Mesodermal cell (in vitro differentiated cells): ENCODE measurements around the gene NRP1. TPM values are rescaled to one million over a fixed set of nuclear protein-coding genes. Genes with fewer than 3 reads are reported as not detected.
"Not testable (repeated sequence)": the region's sequence is repeated elsewhere in the genome, so short reads cannot be mapped to it uniquely, and the experiment has no call there.

ENCODE experiments used
- H3K27ac ChIP-seq: 2 replicates; pipeline ENCODE4 v1.7.0; 2013; ENCODE audit warnings: mild to moderate bottlenecking, low read depth, low read length, moderate library complexity; ENCODE audit not compliant: severe bottlenecking
- H3K36me3 ChIP-seq: 2 replicates; pipeline ENCODE4 v1.7.1; 2013; ENCODE audit warnings: mild to moderate bottlenecking, low read length, moderate library complexity; ENCODE audit not compliant: control insufficient read depth, insufficient read depth
- H3K4me1 ChIP-seq: one replicate; pipeline ENCODE4 v1.7.1; 2013; ENCODE audit warnings: mild to moderate bottlenecking, low read length; ENCODE audit not compliant: insufficient read depth, control insufficient read depth, poor library complexity, severe bottlenecking
- H3K4me3 ChIP-seq: 2 replicates; pipeline ENCODE4 v1.7.0; 2013; ENCODE audit warnings: low read length, control low read depth, mild to moderate bottlenecking; ENCODE audit not compliant: insufficient read depth, poor library complexity, severe bottlenecking; ENCODE audit errors: extremely low read depth
- H3K9me3 ChIP-seq: 2 replicates; pipeline ENCODE4 v1.7.1; 2013; ENCODE audit warnings: mild to moderate bottlenecking, low read length, moderate library complexity; ENCODE audit not compliant: control insufficient read depth
- WGBS, 2 experiments: methylation state at CpG; one replicate each; pipeline ENCODE4 v1.1.5; 2013; ENCODE audit warnings: missing lambda C conversion rate in 2 of 2; ENCODE audit not compliant: insufficient coverage in 2 of 2; 5-methylcytosine and 5-hydroxymethylcytosine counted together
- polyA plus RNA-seq, 2 experiments: library from polyadenylated mRNA; stranded (reverse); fragments of 50-300 nt; gene quantifications; one replicate each; pipeline ENCODE4 v1.2.3, GENCODE V29; 2013

NRP1 gene
- 131 TPM for polyA plus RNA-seq (2013, experiment 1 of 2)
- 119 TPM for polyA plus RNA-seq (2013, experiment 2 of 2)

DNA sequence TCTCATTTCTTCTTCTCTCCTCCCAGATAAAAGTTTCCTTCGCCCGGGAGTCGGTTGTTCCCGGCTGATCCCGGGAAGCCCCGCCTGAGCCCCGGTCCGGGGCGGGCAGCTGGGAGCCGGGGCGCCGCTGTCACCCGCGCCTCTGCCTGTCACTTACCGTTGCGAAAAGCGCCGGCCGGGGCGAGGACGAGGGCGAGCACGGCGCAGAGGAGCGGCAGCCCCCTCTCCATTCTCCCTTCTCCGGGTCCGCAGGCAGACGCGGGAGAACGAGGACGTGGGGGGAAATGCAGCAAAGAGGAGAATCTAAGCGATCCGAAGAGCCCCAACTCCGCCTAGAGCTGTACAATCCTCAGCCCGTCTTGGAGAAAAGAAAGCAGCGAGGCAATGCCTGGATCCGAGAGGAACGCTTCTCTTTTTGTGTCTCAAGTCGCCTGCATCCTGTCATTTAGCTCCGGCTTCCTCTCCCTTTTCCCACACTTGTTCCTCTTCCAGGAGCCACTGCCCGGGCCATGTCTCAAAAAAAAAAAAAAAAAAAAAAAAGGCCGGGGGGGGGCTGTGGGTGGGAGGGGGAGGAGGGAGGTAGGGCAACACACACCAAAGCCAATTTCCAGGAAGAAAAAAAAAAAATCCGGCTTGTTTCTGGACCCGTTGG is at the start of gene NRP1:
Gene NRP1 (minus strand): TSS at position 515 of the 652 bp plus-strand sequence. CDS start 285 bp downstream, at position 230.
- Histone ChIP-seq H3K9me3 (no peaks in the 10 kb centered on the region), H3K4me3 (peak within 1 kb of the TSS; percentile 91), H3K36me3 (peaks cover 9% of the 10 kb centered on the region), H3K4me1 (peaks cover 6% of the 10 kb centered on the region), H3K27ac (peak within 1 kb of the TSS; percentile 79)
- 0% methylated on average over 19 to 28 of the region's 44 CpGs for WGBS, 2 experiments

DNA sequence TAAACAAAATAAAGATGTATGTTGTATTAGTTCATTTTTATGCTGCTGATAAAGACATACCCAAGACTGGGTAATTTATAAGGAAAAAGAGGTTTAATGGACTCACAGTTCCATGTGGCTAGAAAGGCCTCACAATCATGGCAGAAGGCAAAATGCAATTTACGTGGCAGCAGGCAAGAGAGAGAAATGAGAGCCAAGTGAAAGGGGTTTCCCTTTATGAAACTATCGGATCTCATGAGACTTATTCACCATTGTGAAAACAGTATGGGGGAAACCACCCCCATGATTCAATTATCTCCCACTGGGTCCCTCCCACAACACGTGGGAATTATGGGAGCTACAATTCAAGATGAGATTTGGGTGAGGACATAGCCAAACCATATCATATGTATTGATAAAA is 49.7 kb upstream of the NRP1 start:
- H3K9me3 ChIP-seq, H3K36me3 ChIP-seq, H3K4me3 ChIP-seq, H3K4me1 ChIP-seq, H3K27ac ChIP-seq: not testable (repeated sequence)
- WGBS, 2 experiments = 50 to 100% methylated on average over 1 of the region's 3 CpGs

DNA sequence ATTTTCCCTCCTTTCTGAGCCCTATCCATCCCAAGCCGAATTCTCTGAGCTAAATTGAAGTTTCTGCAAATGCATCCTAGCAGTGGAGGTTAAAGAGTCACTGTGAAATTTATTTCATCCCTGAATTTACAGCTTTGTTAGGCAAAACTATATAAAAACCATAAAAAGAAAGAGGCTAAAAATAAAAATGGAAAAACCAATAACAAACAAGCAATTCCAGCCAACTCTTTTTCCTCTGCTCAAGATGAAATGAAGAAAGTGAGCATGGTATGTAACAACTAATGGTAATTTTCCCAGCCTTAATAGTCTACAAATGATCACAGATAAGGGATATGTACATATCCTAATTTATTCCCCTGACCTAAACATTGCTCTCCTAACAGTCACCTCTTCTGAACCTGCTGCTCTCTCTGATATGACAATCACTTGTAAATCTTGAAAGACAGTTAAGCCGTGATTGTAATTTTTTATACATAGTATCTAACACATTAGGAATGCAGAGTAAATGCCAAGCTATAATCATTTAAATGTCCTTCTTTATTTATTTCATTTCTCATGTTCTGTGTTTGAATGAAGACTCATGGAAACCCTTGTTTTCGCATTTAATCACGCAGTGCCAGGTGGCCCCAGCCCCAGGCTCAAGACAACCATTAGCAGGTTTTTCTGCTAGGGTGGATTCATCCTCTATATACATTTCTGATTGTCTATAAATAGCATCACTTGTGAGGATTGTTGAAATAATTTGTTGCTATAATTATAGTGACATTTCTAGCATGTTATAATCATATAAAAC is 48.6 kb upstream of the NRP1 start:
- no CpG with 5 or more reads among the region's 4 CpGs for WGBS, 2 experiments
- Histone ChIP-seq H3K36me3 (no peaks in the 10 kb centered on the region), H3K27ac (no peak overlapping the region), H3K9me3 (no peaks in the 10 kb centered on the region), H3K4me3 (no peak overlapping the region), H3K4me1 (no peaks in the 10 kb centered on the region)

DNA sequence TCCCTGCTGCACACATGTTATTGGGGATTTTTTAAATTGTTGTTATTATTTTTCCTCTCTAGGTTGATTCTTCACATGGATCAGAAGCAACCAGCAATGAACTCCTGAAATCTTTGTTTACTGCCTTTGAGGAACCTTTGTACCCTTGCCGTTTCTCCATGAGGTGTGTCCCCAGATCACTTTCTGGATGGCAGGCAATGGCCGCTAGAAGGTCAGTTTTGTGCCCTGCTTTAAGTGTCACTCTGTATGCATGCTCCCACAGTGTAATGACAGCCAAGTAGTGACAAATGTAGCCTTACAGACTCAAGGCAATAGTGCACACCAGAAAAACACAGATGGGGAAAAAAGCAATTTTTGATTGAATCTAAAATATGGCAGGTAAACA is 47.7 kb upstream of the NRP1 start:
- Histone ChIP-seq H3K9me3 (no peaks in the 10 kb centered on the region), H3K4me3 (no peak overlapping the region), H3K4me1 (no peaks in the 10 kb centered on the region), H3K36me3 (no peaks in the 10 kb centered on the region), H3K27ac (no peak overlapping the region)
- 88% methylated on average over 2 of the region's 2 CpGs; no CpG with 5 or more reads in 1 of the 2 experiments for WGBS, 2 experiments

DNA sequence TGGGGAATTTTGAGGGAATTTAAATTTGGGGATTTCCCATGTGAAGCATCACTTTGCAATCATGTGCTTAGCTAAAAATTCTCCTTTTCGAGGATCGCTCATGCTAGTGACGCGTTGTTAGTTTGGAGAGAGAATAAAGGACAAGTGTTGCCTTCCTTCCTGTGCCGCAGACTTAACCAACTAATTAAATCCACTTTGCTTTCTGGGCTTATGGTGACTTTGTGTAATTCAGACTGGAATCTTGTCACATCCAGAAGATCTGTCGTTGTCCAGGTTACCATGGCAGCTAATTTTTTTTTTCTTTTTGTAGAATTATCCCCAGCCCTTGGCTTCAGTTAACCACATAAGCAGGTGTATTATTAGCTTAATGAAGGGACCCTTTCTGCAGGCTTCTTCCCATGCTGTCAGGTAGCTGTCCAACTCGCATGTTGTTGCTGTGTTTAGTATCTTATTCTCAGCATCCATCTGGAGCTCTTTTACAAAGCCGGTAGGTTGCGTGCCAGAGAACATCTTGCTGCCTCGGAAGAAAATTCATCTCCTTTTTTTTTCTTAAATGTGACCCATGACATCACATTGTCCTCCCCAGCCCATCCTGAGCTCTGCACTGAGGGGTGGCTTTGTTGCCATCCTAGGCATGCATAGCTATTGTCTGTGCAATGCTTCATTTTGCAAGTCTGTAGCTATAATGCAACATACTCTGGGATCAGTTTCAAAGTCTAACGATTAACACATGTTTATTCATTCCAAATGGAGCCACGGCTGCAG is 47.2 kb upstream of the NRP1 start:
- no peak overlapping the region for H3K4me3 ChIP-seq
- no peaks in the 10 kb centered on the region for H3K36me3 ChIP-seq
- no peaks in the 10 kb centered on the region for H3K4me1 ChIP-seq
- H3K9me3 ChIP-seq = no peaks in the 10 kb centered on the region
- 87 to 90% methylated on average over 4 of the region's 12 CpGs for WGBS, 2 experiments
- H3K27ac ChIP-seq = no peak overlapping the region

DNA sequence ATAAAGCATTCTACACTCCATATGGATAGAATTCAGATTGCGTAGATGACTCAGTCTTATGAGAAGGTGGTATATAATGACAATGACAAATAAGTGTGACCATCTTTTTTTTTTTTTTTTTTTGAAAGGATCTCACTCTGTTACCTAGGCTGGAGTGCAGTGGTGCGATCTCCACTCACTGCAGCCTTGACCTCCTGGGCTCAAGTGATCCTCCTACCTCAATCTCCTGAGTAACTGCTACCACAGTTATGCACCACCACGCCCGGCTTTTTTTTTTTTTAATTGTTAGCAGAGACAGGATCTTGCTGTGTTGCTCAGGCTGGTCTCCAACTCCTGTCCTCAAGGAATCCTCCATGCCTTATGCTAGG is 43.2 kb upstream of the NRP1 start:
- Histone ChIP-seq H3K4me1 (no peaks in the 10 kb centered on the region), H3K9me3 (no peaks in the 10 kb centered on the region), H3K27ac (no peak overlapping the region), H3K36me3 (no peaks in the 10 kb centered on the region), H3K4me3 (no peak overlapping the region)
- 100% methylated on average over 1 of the region's 4 CpGs for WGBS, 2 experiments

DNA sequence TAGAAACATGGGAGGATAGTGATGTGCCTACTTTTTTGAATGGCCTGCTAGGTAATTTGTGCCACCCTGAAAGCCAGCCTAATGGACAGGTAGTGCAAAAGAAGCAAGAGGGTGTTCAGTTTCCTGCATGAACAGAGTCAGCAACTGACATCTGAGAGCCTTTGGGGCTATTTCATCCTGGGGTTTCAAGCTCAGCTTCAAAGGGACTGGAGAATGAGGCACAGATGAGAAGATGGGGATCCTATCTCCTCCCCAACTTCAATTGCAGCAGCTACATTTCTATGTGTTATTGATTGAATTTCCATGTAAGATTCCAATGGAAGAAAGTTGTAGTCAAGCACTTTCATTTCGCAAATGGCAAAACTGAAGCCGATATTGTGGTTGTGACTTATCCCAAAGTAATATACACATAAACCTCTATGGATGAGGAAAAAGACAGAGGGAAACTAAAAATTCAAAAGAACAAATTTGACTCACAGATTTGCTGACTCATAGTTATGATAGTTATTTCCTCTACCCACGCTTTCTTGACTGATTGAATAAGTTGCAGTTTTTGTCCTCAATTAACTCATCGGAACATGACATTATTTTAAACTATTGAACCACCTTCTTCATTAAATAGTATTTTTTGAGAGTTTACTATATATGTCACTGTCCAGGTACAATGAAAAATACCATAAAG is 42.6 kb upstream of the NRP1 start:
- no peak overlapping the region for H3K4me3 ChIP-seq
- no CpG with 5 or more reads among the region's 4 CpGs for WGBS, 2 experiments
- H3K9me3 ChIP-seq = no peaks in the 10 kb centered on the region
- H3K27ac ChIP-seq = no peak overlapping the region
- no peaks in the 10 kb centered on the region for H3K4me1 ChIP-seq
- no peaks in the 10 kb centered on the region for H3K36me3 ChIP-seq

DNA sequence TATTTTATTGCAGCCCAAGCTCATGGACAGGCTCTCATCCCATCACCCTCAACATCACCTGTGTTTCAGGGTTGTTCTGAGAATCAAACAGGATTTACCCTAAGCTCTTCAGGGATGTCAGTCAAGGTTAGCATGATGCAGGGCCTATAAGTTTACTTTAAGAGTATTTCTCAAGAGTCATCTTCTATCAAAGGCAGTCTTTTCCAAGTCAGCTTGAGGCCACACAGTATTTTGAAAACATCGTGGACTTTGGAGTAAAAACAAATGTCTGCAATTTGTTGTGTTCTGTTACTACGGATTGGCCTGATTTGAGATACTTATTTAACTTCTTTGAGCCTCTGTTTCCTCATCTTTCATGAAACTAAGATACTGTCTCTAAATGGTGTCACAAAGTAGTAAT is 42.0 kb upstream of the NRP1 start:
- H3K27ac ChIP-seq = no peak overlapping the region
- no peaks in the 10 kb centered on the region for H3K36me3 ChIP-seq

DNA sequence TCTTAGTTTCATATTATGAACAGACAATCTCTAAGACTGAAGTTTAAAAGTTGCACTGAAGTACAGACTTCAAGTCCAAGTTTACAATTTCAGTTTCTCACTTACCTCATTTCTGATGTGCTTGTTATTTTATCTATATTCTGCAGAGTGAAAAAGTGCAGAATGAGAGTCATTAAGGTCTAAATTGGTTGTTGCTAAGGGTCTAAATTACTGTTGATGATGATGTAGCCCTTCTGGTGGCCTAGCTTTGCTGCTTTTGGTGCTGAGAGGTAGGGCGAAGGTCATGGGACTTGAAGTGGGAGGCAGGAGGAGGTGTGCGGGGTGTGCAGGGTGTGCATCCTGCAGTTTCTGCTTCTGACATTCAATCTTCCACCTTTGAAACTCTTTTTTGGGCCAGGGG is 38.8 kb upstream of the NRP1 start:
- Histone ChIP-seq H3K4me1 (no peaks in the 10 kb centered on the region), H3K4me3 (no peak overlapping the region), H3K36me3 (no peaks in the 10 kb centered on the region), H3K27ac (no peak overlapping the region), H3K9me3 (no peaks in the 10 kb centered on the region)
- no CpG with 5 or more reads among the region's 2 CpGs for WGBS, 2 experiments

More for the DNA sequence above, 42.0 kb upstream of the NRP1 start:
- 100% methylated on average over 1 of the region's 2 CpGs; no CpG with 5 or more reads in 1 of the 2 experiments for WGBS, 2 experiments
- Histone ChIP-seq H3K4me1 (no peaks in the 10 kb centered on the region), H3K4me3 (no peak overlapping the region), H3K9me3 (no peaks in the 10 kb centered on the region)

DNA sequence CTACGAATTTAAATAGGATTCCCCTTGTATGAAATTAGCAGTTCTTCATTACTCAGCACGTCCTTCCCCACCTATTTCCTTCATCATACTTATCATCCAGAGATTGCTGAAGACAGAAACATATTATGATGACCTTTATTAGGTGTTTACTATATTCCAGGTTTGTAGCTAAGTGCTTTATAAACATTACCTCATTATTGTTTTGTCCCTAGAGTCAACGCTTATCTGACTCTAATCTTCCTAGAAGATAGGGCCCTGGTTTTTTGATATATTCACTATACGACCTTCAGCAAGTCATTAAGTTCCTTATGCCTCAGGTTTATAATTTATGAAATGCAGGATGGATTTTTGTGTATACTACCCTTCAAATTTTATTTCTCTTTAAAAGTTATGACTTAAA is 36.8 kb upstream of the NRP1 start:
- Histone ChIP-seq H3K9me3 (peaks cover 14% of the 10 kb centered on the region), H3K36me3 (no peaks in the 10 kb centered on the region), H3K4me3 (no peak overlapping the region), H3K4me1 (no peaks in the 10 kb centered on the region), H3K27ac (no peak overlapping the region)
- WGBS, 2 experiments = no CpG with 5 or more reads among the region's 4 CpGs
